Lower leg skin (tissue), 3 donors: Measurements from ENCODE around the gene SH3RF2.

Experiments
- CTCF ChIP-seq, 3 donors: fragments of 450-650 bp; IDR thresholded peaks; one replicate each; pipeline ENCODE4 v1.5.1; 2016; ENCODE audit warnings: antibody characterized with exemption in 3 of 3, mild to moderate bottlenecking in 3 of 3, moderate library complexity in 2 of 3
- POLR2A ChIP-seq, 2 donors: fragments of 450-650 bp; IDR thresholded peaks; one replicate each; pipeline ENCODE4 v1.6.1; 2016 to 2017; ENCODE audit warnings: antibody characterized with exemption in 2 of 2, mild to moderate bottlenecking in 1 of 2, moderate library complexity in 1 of 2

GRCh38 chr5:145960848-145961600, 24.6 kb downstream of the SH3RF2 start:
- no peak for TF ChIP-seq CTCF (IDR thresholded peaks at IDR 0.05)
- TF ChIP-seq POLR2A (IDR thresholded peaks at IDR 0.05): no peak
